IMR-90 (cell line): ENCODE measurements around the gene CCNO. TPM values are rescaled to one million over a fixed set of nuclear protein-coding genes. Genes with fewer than 3 reads are reported as not detected.

Experiments used
- ATAC-seq: fragments of 200-7000 bp; cut with Tn5 transposase; 2 replicates; pipeline ENCODE4 v1.9.1; 2020; ENCODE audit warnings: low read depth, mild to moderate bottlenecking, moderate library complexity
- BruUV-seq: library from RNA; stranded (reverse); fragments of 400-500 nt; replicated peaks from 2 replicates; lab custom pipeline; 2021; lab: Mats Ljungman, UMichigan
- CTCF ChIA-PET: fragments of 300-600 bp; formaldehyde crosslinking; extraction: SDS; loops from one replicate; lab custom pipeline; 2021; ENCODE audit warnings: antibody characterized with exemption; lab: Yijun Ruan, JAX
- POLR2A ChIA-PET: fragments of 300-600 bp; sonication (Branson Sonifier 250); formaldehyde crosslinking; loops from one replicate; lab custom pipeline; 2022; ENCODE audit warnings: antibody characterized with exemption; ENCODE audit not compliant: unreplicated experiment; lab: Charles Lee
- DNase-seq: peaks from one replicate; pipeline ENCODE4 v3.0.0; 2013
- H2AFZ ChIP-seq: replicated peaks from 2 replicates; pipeline ENCODE3; 2013; ENCODE audit warnings: low read length, mild to moderate bottlenecking; ENCODE audit not compliant: poor library complexity
- H2AK5ac ChIP-seq: 2 replicates; pipeline ENCODE4 v1.6.1; 2013; ENCODE audit warnings: low read depth, low read length, inconsistent platforms
- H2AK9ac ChIP-seq: replicated peaks from 2 replicates; pipeline ENCODE3; 2013; ENCODE audit warnings: mild to moderate bottlenecking, low read depth, low read length, moderate library complexity; ENCODE audit not compliant: poor library complexity
- H2BK120ac ChIP-seq: 2 replicates; pipeline ENCODE4 v1.6.1; 2013; ENCODE audit warnings: low read depth, low read length, inconsistent platforms
- H2BK15ac ChIP-seq: 3 replicates; pipeline ENCODE4 v1.6.1; 2013; ENCODE audit warnings: low read depth, low read length, inconsistent platforms
- H2BK20ac ChIP-seq: 2 replicates; pipeline ENCODE4 v1.6.1; 2013; ENCODE audit warnings: low read depth, mild to moderate bottlenecking, inconsistent platforms, low read length, moderate library complexity
- H2BK5ac ChIP-seq: 2 replicates; pipeline ENCODE4 v1.6.1; 2013; ENCODE audit warnings: mild to moderate bottlenecking, low read depth, low read length, inconsistent platforms; ENCODE audit not compliant: poor library complexity, severe bottlenecking
- H3K14ac ChIP-seq: replicated peaks from 2 replicates; pipeline ENCODE4 v1.6.1; 2013; ENCODE audit warnings: low read depth, low read length, inconsistent platforms
- H3K18ac ChIP-seq: 2 replicates; pipeline ENCODE4 v1.6.1; 2013; ENCODE audit warnings: low read depth, low read length, control low read depth
- H3K23ac ChIP-seq: 2 replicates; pipeline ENCODE4 v1.6.1; 2013; ENCODE audit warnings: low read depth, low read length, inconsistent platforms
- H3K27ac ChIP-seq: 2 replicates; pipeline ENCODE4 v1.5.1; 2013; ENCODE audit warnings: mild to moderate bottlenecking, control low read depth, low read length; ENCODE audit not compliant: insufficient read depth
- H3K27me3 ChIP-seq: 2 replicates; pipeline ENCODE4 v1.6.1; 2013; ENCODE audit warnings: low read length; ENCODE audit not compliant: control insufficient read depth, insufficient read depth
- H3K36me3 ChIP-seq: 2 replicates; pipeline ENCODE4 v1.6.1; 2013; ENCODE audit warnings: low read length, mixed read lengths; ENCODE audit not compliant: control insufficient read depth, insufficient read depth
- H3K4ac ChIP-seq: 2 replicates; pipeline ENCODE4 v1.6.1; 2013; ENCODE audit warnings: low read depth, low read length, inconsistent platforms
- H3K4me1 ChIP-seq: 2 replicates; pipeline ENCODE4 v1.6.1; 2013; ENCODE audit warnings: low read length, mixed read lengths; ENCODE audit not compliant: control insufficient read depth, insufficient read depth
- H3K4me2 ChIP-seq: 2 replicates; pipeline ENCODE4 v1.6.1; 2013; ENCODE audit warnings: low read depth, mild to moderate bottlenecking, control low read depth, low read length, moderate library complexity
- H3K4me3 ChIP-seq: 2 replicates; pipeline ENCODE4 v1.5.1; 2013; ENCODE audit warnings: low read depth, mild to moderate bottlenecking, control low read depth, low read length, moderate library complexity; ENCODE audit not compliant: insufficient read depth
- H3K56ac ChIP-seq: 2 replicates; pipeline ENCODE4 v1.6.1; 2013; ENCODE audit warnings: low read length, inconsistent platforms; ENCODE audit not compliant: insufficient read depth; ENCODE audit errors: extremely low read depth
- H3K79me1 ChIP-seq, 2 experiments: 2 replicates each; pipeline ENCODE4 v1.6.1; 2013; ENCODE audit warnings: low read length in 2 of 2, inconsistent platforms in 1 of 2, low read depth in 1 of 2
- H3K9ac ChIP-seq: 2 replicates; pipeline ENCODE4 v1.6.1; 2013; ENCODE audit warnings: low read depth, low read length, control low read depth
- H3K9me1 ChIP-seq: 2 replicates; pipeline ENCODE4 v1.6.1; 2013; ENCODE audit warnings: low read length, inconsistent platforms; ENCODE audit not compliant: insufficient read depth
- H3K9me3 ChIP-seq: 2 replicates; pipeline ENCODE4 v1.6.1; 2013; ENCODE audit warnings: low read length; ENCODE audit not compliant: control insufficient read depth, insufficient read depth
- H4K20me1 ChIP-seq: 2 replicates; pipeline ENCODE4 v1.6.1; 2013; ENCODE audit warnings: low read length, inconsistent platforms; ENCODE audit not compliant: insufficient read depth
- H4K5ac ChIP-seq: 2 replicates; pipeline ENCODE4 v1.6.1; 2013; ENCODE audit warnings: mild to moderate bottlenecking, low read depth, low read length, control low read depth
- H4K8ac ChIP-seq, 2 experiments: 2 replicates each; pipeline ENCODE4 v1.6.1; 2013; ENCODE audit warnings: low read depth in 2 of 2, low read length in 2 of 2, control low read depth in 1 of 2, inconsistent platforms in 1 of 2
- H4K91ac ChIP-seq: 2 replicates; pipeline ENCODE4 v1.6.1; 2013; ENCODE audit warnings: low read depth, low read length, inconsistent platforms; ENCODE audit not compliant: insufficient read depth
- BHLHE40 ChIP-seq: fragments of 150-350 bp; IDR thresholded peaks from 2 replicates; pipeline ENCODE4 v1.6.1; 2016; ENCODE audit warnings: mild to moderate bottlenecking, low read depth, low read length
- CEBPB ChIP-seq: IDR thresholded peaks from 2 replicates; pipeline ENCODE4 v1.6.1; 2012; ENCODE audit warnings: low read depth, low read length, improper control_type of control experiment
- CHD1 ChIP-seq: IDR thresholded peaks from 2 replicates; pipeline ENCODE4 v1.6.1; 2012; ENCODE audit warnings: low read depth, low read length, improper control_type of control experiment
- CTCF ChIP-seq: conservative IDR thresholded peaks from 2 replicates; pipeline ENCODE4 v1.5.1; 2012; ENCODE audit warnings: mild to moderate bottlenecking, low read depth, low read length, improper control_type of control experiment
- FOS ChIP-seq: fragments of 150-350 bp; IDR thresholded peaks from 2 replicates; pipeline ENCODE4 v1.6.1; 2016; ENCODE audit warnings: low read depth, low read length
- MAFK ChIP-seq: IDR thresholded peaks from 2 replicates; pipeline ENCODE4 v1.6.1; 2012; ENCODE audit warnings: low read depth, low read length, improper control_type of control experiment
- MAZ ChIP-seq: IDR thresholded peaks from 2 replicates; pipeline ENCODE4 v1.6.1; 2012; ENCODE audit warnings: low read depth, mild to moderate bottlenecking, low read length, improper control_type of control experiment, moderate library complexity, borderline replicate concordance
- MXI1 ChIP-seq: IDR thresholded peaks from 2 replicates; pipeline ENCODE4 v1.6.1; 2012; ENCODE audit warnings: low read depth, mild to moderate bottlenecking, low read length, moderate library complexity, borderline replicate concordance
- NFE2L2 ChIP-seq: fragments of 150-350 bp; IDR thresholded peaks from 2 replicates; pipeline ENCODE4 v1.6.1; 2016; ENCODE audit warnings: low read depth, mild to moderate bottlenecking, low read length
- POLR2A ChIP-seq: IDR thresholded peaks from 2 replicates; pipeline ENCODE4 v1.6.1; 2012; ENCODE audit warnings: mild to moderate bottlenecking, low read depth, low read length
- RFX5 ChIP-seq: IDR thresholded peaks from 2 replicates; pipeline ENCODE4 v1.8.0; 2012; ENCODE audit warnings: low read depth, mild to moderate bottlenecking, low read length, moderate library complexity
- SMC3 ChIP-seq: fragments of 150-350 bp; IDR thresholded peaks from 2 replicates; pipeline ENCODE4 v1.6.1; 2016; ENCODE audit warnings: low read depth, mild to moderate bottlenecking, antibody characterized with exemption, low read length, moderate library complexity
- USF2 ChIP-seq: fragments of 150-350 bp; IDR thresholded peaks from 2 replicates; pipeline ENCODE4 v1.6.1; 2017; ENCODE audit warnings: mild to moderate bottlenecking, antibody characterized with exemption, low read length, low read depth
- dilution Hi-C: fragments of 300-500 bp; cut with HindIII; formaldehyde crosslinking; loops from one replicate; pipeline ENCODE4 v1.14.3; 2018; ENCODE audit warnings: low sequenced_read_pairs; ENCODE audit not compliant: unreplicated experiment
- in situ Hi-C: fragments of 300-500 bp; cut with MboI; formaldehyde crosslinking; loops from 3 replicates; pipeline ENCODE4 v1.14.3; 2019; ENCODE audit warnings: low sequenced_read_pairs, inconsistent platforms, mixed read lengths
- intact Hi-C: fragments of 100-400 bp; cut with micrococcal nuclease; formaldehyde crosslinking; loops from 2 replicates; pipeline ENCODE4 v1.10.0; 2022
- polyA plus RNA-seq, 3 experiments: library from polyadenylated mRNA; depleted of rRNA; stranded (reverse); fragments of >200 nt; gene quantifications; 2 replicates each; pipeline ENCODE4 v1.2.3, GENCODE V29; 2012; ENCODE audit warnings: low replicate concordance in 1 of 3
- total RNA-seq: library from RNA; depleted of rRNA; stranded (reverse); fragments of >200 nt; gene quantifications from 2 replicates; pipeline ENCODE4 v1.2.3, GENCODE V29; 2012
- TF ChIP-seq, protein P1 (sequence below): fragments of 150-350 bp; IDR thresholded peaks from 2 replicates; pipeline ENCODE4 v1.6.1; 2016; ENCODE audit warnings: low read depth, mild to moderate bottlenecking, low read length, moderate library complexity, borderline replicate concordance

CCNO gene
- total and polyA plus RNA-seq, 2 of the 4 experiments (the other 2 are of a cell fraction), result 0.09 TPM; not detected in 1

- H3K9ac ChIP-seq, result no peak overlapping the region
- H4K8ac ChIP-seq, result no peak overlapping the region
- no peak overlapping the region for H2AK5ac ChIP-seq
- H3K18ac ChIP-seq, result no peak overlapping the region
- ATAC-seq, result no peak
- H3K79me1 ChIP-seq, result no peaks in the 10 kb centered on the region
- no peak overlapping the region for H2BK120ac ChIP-seq
- no peak overlapping the region for H3K27ac ChIP-seq
- TF ChIP-seq BHLHE40 (no peak), CEBPB (no peak), MAZ (no peak), SMC3 (no peak), CTCF (no peak), MAFK (no peak), USF2 (no peak), RFX5 (no peak), NFE2L2 (no peak), MXI1 (no peak), POLR2A (no peak), FOS (no peak), CHD1 (no peak)
- TF ChIP-seq, protein P1, sequence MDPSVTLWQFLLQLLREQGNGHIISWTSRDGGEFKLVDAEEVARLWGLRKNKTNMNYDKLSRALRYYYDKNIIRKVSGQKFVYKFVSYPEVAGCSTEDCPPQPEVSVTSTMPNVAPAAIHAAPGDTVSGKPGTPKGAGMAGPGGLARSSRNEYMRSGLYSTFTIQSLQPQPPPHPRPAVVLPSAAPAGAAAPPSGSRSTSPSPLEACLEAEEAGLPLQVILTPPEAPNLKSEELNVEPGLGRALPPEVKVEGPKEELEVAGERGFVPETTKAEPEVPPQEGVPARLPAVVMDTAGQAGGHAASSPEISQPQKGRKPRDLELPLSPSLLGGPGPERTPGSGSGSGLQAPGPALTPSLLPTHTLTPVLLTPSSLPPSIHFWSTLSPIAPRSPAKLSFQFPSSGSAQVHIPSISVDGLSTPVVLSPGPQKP, result no peak
- no peak overlapping the region for H3K4me3 ChIP-seq
- H2BK20ac ChIP-seq, result no peak overlapping the region
- no peak overlapping the region for H3K14ac ChIP-seq
- dilution Hi-C loops (no loop called here), intact Hi-C loops (no loop called here), in situ Hi-C loops (no loop called here)
- H3K27me3 ChIP-seq, result peaks cover 96% of the 10 kb centered on the region
- no peaks in the 10 kb centered on the region for H3K36me3 ChIP-seq
- no peak overlapping the region for H4K91ac ChIP-seq
- H3K4me2 ChIP-seq, result no peak overlapping the region
- peaks cover 15% of the 10 kb centered on the region for H3K9me3 ChIP-seq
- no peaks in the 10 kb centered on the region for H3K9me1 ChIP-seq
- CTCF ChIA-PET, result interaction anchor here (0.6 to 1.8 kb wide), 2 partner anchors 13 to 256 kb away, joined by 4 to 5 read pairs; no protein-coding TSS in a partner anchor
- POLR2A ChIA-PET, result no interaction called here
- H4K20me1 ChIP-seq, result peaks cover 28% of the 10 kb centered on the region; the same call in 1 of the 2 replicates
- H2BK5ac ChIP-seq, result no peak overlapping the region
- H2AFZ ChIP-seq, result no peak overlapping the region
- no peak for DNase-seq
- no peak overlapping the region for H3K23ac ChIP-seq
- H2BK15ac ChIP-seq, result no peak overlapping the region
- no peak overlapping the region for H3K4ac ChIP-seq
- no peak overlapping the region for H4K5ac ChIP-seq
- peaks cover 2% of the 10 kb centered on the region; the same call in 1 of the 2 replicates for H3K4me1 ChIP-seq
- BruUV-seq, result no TSS peak
- no peak overlapping the region for H2AK9ac ChIP-seq
- no peak overlapping the region for H3K56ac ChIP-seq
Observed at GRCh38 chr5:55225346-55225745, 8.1 kb downstream of the CCNO start.
